ENCODE measurements around the gene ZNF784. TPM values are rescaled to one million over a fixed set of nuclear protein-coding genes. Genes with fewer than 3 reads are reported as not detected.

Gene ZNF784
- polyA plus RNA-seq, 1 experiment = 1.9 TPM

GRCh38 chr19:55650602-55651230, 26.4 kb upstream of the ZNF784 start:
- DNase-seq (ENCODE audit: low read depth, low spot score) = no peak
- no peak overlapping the region for H3K27ac ChIP-seq (ENCODE audit: low read depth, low read length)
- POLR2A ChIA-PET = no interaction called here
- CTCF ChIA-PET = no interaction called here
- no peaks in the 10 kb centered on the region for H3K27me3 ChIP-seq (ENCODE audit: control insufficient read depth, insufficient read depth, low read length)
- H3K4me3 ChIP-seq (ENCODE audit: low read depth, low read length) = no peak overlapping the region
- H3K9me3 ChIP-seq (ENCODE audit: control insufficient read depth, insufficient read depth, low read length) = no peaks in the 10 kb centered on the region; the same call in 1 of the 2 replicates
- TF ChIP-seq, protein P1, sequence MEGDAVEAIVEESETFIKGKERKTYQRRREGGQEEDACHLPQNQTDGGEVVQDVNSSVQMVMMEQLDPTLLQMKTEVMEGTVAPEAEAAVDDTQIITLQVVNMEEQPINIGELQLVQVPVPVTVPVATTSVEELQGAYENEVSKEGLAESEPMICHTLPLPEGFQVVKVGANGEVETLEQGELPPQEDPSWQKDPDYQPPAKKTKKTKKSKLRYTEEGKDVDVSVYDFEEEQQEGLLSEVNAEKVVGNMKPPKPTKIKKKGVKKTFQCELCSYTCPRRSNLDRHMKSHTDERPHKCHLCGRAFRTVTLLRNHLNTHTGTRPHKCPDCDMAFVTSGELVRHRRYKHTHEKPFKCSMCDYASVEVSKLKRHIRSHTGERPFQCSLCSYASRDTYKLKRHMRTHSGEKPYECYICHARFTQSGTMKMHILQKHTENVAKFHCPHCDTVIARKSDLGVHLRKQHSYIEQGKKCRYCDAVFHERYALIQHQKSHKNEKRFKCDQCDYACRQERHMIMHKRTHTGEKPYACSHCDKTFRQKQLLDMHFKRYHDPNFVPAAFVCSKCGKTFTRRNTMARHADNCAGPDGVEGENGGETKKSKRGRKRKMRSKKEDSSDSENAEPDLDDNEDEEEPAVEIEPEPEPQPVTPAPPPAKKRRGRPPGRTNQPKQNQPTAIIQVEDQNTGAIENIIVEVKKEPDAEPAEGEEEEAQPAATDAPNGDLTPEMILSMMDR (IDR thresholded peaks at IDR 0.05; ENCODE audit: low read depth, low read length) = no peak

DNA sequence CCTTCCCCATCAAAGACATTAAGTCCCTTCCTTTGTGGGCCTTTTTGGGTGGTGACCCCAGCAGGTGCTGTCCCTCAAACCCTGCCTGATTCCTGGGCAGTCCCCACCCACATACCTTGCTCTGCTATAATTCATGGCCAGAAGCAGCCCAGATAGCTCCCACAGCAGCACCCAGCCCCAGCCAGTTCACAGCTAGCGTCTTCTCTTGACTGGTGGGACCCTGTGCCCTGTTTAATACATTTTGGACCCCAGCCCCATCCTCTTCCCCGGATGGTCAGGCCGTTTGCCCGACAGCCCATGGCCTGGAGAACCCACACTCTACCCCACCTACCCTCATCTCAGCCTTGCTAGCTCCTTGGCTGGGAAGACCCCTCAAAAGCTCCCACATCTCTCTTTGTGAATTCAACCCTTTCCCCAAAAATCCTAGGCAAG, 25.8 kb upstream of the ZNF784 start:
- TF ChIP-seq, protein P1 (IDR thresholded peaks at IDR 0.05; ENCODE audit: low read depth, low read length) = no peak
- CTCF ChIA-PET = no interaction called here

DNA sequence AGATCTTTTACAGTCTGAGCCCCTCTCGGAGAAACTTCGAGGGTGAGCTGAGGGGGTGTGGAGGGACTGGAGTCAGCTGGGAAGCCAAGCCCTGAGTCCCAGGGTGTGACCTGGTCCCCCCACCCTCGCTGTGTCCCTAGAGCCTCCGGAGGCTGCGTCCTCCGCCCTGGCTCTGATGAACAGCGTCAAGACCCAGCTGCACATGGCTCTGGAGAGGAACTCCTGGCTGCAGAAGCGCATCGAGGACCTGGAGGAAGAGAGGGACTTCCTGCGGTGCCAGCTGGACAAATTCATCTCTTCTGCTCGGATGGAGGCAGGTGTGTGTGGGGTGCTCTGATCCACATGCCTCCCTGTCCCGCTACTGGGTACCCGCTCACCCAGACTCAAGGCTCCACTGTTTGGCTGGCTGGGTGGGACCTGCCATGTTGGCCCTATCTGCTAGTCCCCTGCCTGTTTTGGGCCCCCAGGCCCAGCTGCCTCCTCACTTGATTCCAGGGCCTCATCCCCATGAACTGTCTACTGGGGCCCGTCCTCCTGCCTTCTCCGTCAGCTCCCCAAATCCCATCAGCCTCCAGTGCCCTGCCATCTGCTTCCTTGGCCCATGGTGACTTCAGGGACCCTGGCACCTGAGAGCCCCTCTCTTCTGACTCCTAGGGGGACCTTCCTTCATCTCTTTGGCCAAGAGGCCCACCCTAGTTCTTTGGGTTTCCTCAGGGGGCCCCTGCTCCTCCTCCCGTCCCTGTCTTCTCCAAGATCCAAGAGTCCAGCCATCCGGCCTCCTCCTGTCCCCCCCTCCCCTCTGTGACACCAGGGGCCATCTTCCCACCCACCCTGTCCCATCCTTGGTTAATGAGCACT, 25.1 kb upstream of the ZNF784 start:
- H3K9me3 ChIP-seq (ENCODE audit: control insufficient read depth, insufficient read depth, low read length) = no peaks in the 10 kb centered on the region; the same call in 1 of the 2 replicates

More for the DNA sequence above, 25.8 kb upstream of the ZNF784 start:
- POLR2A ChIA-PET = no interaction called here
- H3K27ac ChIP-seq (ENCODE audit: low read depth, low read length) = no peak overlapping the region
- no peak overlapping the region for H3K4me3 ChIP-seq (ENCODE audit: low read depth, low read length)
- no peaks in the 10 kb centered on the region; the same call in 1 of the 2 replicates for H3K9me3 ChIP-seq (ENCODE audit: control insufficient read depth, insufficient read depth, low read length)
- no peaks in the 10 kb centered on the region for H3K27me3 ChIP-seq (ENCODE audit: control insufficient read depth, insufficient read depth, low read length)
- no peak for DNase-seq (ENCODE audit: low read depth, low spot score)

GRCh38 chr19:55648585-55649267, 24.4 kb upstream of the ZNF784 start:
- TF ChIP-seq, protein P1 (IDR thresholded peaks at IDR 0.05; ENCODE audit: low read depth, low read length) = no peak
- no peak overlapping the region for H3K27ac ChIP-seq (ENCODE audit: low read depth, low read length)
- peak overlapping the region; percentile 79 for H3K4me3 ChIP-seq (ENCODE audit: low read depth, low read length)
- no peaks in the 10 kb centered on the region; the same call in 1 of the 2 replicates for H3K9me3 ChIP-seq (ENCODE audit: control insufficient read depth, insufficient read depth, low read length)
- ChIA-PET POLR2A (interaction anchor here (0.6 kb wide), 1 partner anchor 20 kb away, joined by 6 read pairs; no protein-coding TSS in a partner anchor), CTCF (interaction anchor here (0.6 kb wide), 1 partner anchor 1198 kb away, joined by 3 read pairs; no protein-coding TSS in a partner anchor)
- DNase-seq (ENCODE audit: low read depth, low spot score) = no peak
- no peaks in the 10 kb centered on the region for H3K27me3 ChIP-seq (ENCODE audit: control insufficient read depth, insufficient read depth, low read length)

More for the DNA sequence above, 25.1 kb upstream of the ZNF784 start:
- ChIA-PET CTCF (interaction anchor here (0.6 kb wide), 1 partner anchor 1198 kb away, joined by 3 read pairs; no protein-coding TSS in a partner anchor), POLR2A (interaction anchor here (0.6 kb wide), 1 partner anchor 21 kb away, joined by 6 read pairs; no protein-coding TSS in a partner anchor)
- DNase-seq (ENCODE audit: low read depth, low spot score) = no peak
- peak overlapping the region; percentile 79 for H3K4me3 ChIP-seq (ENCODE audit: low read depth, low read length)
- no peak overlapping the region for H3K27ac ChIP-seq (ENCODE audit: low read depth, low read length)
- no peaks in the 10 kb centered on the region for H3K27me3 ChIP-seq (ENCODE audit: control insufficient read depth, insufficient read depth, low read length)
- TF ChIP-seq, protein P1 (IDR thresholded peaks at IDR 0.05; ENCODE audit: low read depth, low read length) = no peak

Measured in AG04450 (cell line).